Astrocyte (in vitro differentiated cells and primary cell): ENCODE data around the gene SEC31A. TPM values are rescaled to one million over a fixed set of nuclear protein-coding genes. Genes with fewer than 3 reads are reported as not detected.

Source experiments
- DNase-seq: peaks from one replicate; pipeline ENCODE4 v3.0.0-alpha.2; 2010; ENCODE audit warnings: low read depth
- FAIRE-seq: peaks from 2 replicates; lab custom pipeline; 2011; peaks lifted over from hg19 to GRCh38; lab: Jason Lieb, UNC
- H2AFZ ChIP-seq: 2 replicates; pipeline ENCODE4 v1.6.0; 2012; ENCODE audit warnings: low read depth, low read length, inconsistent platforms
- H3K27ac ChIP-seq: 2 replicates; pipeline ENCODE4 v1.5.1; 2011; ENCODE audit warnings: low read depth, low read length, inconsistent platforms
- H3K27me3 ChIP-seq: 2 replicates; pipeline ENCODE4 v1.6.0; 2011; ENCODE audit warnings: low read length, inconsistent platforms; ENCODE audit not compliant: insufficient read depth
- H3K36me3 ChIP-seq: 2 replicates; pipeline ENCODE4 v1.5.1; 2011; ENCODE audit warnings: low read length, inconsistent platforms; ENCODE audit not compliant: insufficient read depth
- H3K4me1 ChIP-seq: 2 replicates; pipeline ENCODE4 v1.5.1; 2011; ENCODE audit warnings: low read length, inconsistent platforms; ENCODE audit not compliant: insufficient read depth
- H3K4me2 ChIP-seq: 2 replicates; pipeline ENCODE4 v1.6.0; 2012; ENCODE audit warnings: low read length, inconsistent platforms
- H3K4me3 ChIP-seq: 2 replicates; pipeline ENCODE4 v1.5.1; 2011; ENCODE audit warnings: low read depth, mild to moderate bottlenecking, low read length, inconsistent platforms; ENCODE audit not compliant: insufficient read depth
- H3K79me2 ChIP-seq: 2 replicates; pipeline ENCODE4 v1.6.0; 2012; ENCODE audit warnings: mild to moderate bottlenecking, low read length, inconsistent platforms; ENCODE audit not compliant: insufficient read depth
- H3K9ac ChIP-seq: 2 replicates; pipeline ENCODE4 v1.6.0; 2012; ENCODE audit warnings: mild to moderate bottlenecking, low read length, inconsistent platforms
- H3K9me3 ChIP-seq: 2 replicates; pipeline ENCODE4 v1.5.1; 2012; ENCODE audit warnings: low read depth, mild to moderate bottlenecking, low read length, inconsistent platforms; ENCODE audit not compliant: insufficient read depth
- H4K20me1 ChIP-seq: 2 replicates; pipeline ENCODE4 v1.6.0; 2012; ENCODE audit warnings: low read length, inconsistent platforms; ENCODE audit not compliant: insufficient read depth
- H3K27ac Mint-ChIP-seq: one replicate; pipeline ENCODE4 v1.8.0; 2021; ENCODE audit warnings: mild to moderate bottlenecking, mixed read lengths; ENCODE audit not compliant: unreplicated experiment
- H3K27me3 Mint-ChIP-seq: one replicate; pipeline ENCODE4 v1.8.0; 2021; ENCODE audit warnings: low read depth, mixed read lengths; ENCODE audit not compliant: unreplicated experiment
- H3K36me3 Mint-ChIP-seq: one replicate; pipeline ENCODE4 v1.8.0; 2021; ENCODE audit warnings: low read depth, mixed read lengths; ENCODE audit not compliant: unreplicated experiment
- H3K4me1 Mint-ChIP-seq: one replicate; pipeline ENCODE4 v1.8.0; 2021; ENCODE audit warnings: low read depth, mixed read lengths; ENCODE audit not compliant: unreplicated experiment
- H3K4me3 Mint-ChIP-seq: one replicate; pipeline ENCODE4 v1.8.0; 2021; ENCODE audit warnings: mild to moderate bottlenecking, moderate library complexity, mixed read lengths; ENCODE audit not compliant: unreplicated experiment
- H3K9me3 Mint-ChIP-seq: one replicate; pipeline ENCODE4 v1.8.0; 2021; ENCODE audit warnings: mild to moderate bottlenecking, mixed read lengths; ENCODE audit not compliant: unreplicated experiment
- EZH2 ChIP-seq: IDR thresholded peaks from 2 replicates; pipeline ENCODE4 v1.6.1; 2012; ENCODE audit warnings: mild to moderate bottlenecking, low read length, inconsistent platforms; ENCODE audit not compliant: insufficient read depth
- total RNA-seq: library from RNA; stranded (reverse); gene quantifications from 2 replicates; pipeline ENCODE4 v1.2.1, GENCODE V29; 2021
- TF ChIP-seq, protein P1 (sequence below): IDR thresholded peaks from 2 replicates; pipeline ENCODE4 v1.5.1; 2011; ENCODE audit warnings: low read depth, mild to moderate bottlenecking, inconsistent platforms, low read length, moderate library complexity; ENCODE audit not compliant: insufficient read depth

Gene SEC31A
- total RNA-seq, 1 donor from 2014 or later: 471 TPM

GRCh38 chr4:82786828-82787227 is 104.1 kb downstream of the SEC31A start:
- no peak overlapping the region for H3K4me3 ChIP-seq
- no peaks in the 10 kb centered on the region for H3K36me3 ChIP-seq
- peaks cover 17% of the 10 kb centered on the region for H4K20me1 ChIP-seq
- peaks cover 74% of the 10 kb centered on the region for H3K4me1 Mint-ChIP-seq
- H3K9ac ChIP-seq: no peak overlapping the region
- no peak for TF ChIP-seq EZH2
- TF ChIP-seq, protein P1, sequence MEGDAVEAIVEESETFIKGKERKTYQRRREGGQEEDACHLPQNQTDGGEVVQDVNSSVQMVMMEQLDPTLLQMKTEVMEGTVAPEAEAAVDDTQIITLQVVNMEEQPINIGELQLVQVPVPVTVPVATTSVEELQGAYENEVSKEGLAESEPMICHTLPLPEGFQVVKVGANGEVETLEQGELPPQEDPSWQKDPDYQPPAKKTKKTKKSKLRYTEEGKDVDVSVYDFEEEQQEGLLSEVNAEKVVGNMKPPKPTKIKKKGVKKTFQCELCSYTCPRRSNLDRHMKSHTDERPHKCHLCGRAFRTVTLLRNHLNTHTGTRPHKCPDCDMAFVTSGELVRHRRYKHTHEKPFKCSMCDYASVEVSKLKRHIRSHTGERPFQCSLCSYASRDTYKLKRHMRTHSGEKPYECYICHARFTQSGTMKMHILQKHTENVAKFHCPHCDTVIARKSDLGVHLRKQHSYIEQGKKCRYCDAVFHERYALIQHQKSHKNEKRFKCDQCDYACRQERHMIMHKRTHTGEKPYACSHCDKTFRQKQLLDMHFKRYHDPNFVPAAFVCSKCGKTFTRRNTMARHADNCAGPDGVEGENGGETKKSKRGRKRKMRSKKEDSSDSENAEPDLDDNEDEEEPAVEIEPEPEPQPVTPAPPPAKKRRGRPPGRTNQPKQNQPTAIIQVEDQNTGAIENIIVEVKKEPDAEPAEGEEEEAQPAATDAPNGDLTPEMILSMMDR: no peak
- H3K27ac ChIP-seq: no peak overlapping the region
- H3K4me1 ChIP-seq: peaks cover 34% of the 10 kb centered on the region
- H3K9me3 ChIP-seq: no peaks in the 10 kb centered on the region
- no peaks in the 10 kb centered on the region for H3K27me3 ChIP-seq
- H3K36me3 Mint-ChIP-seq: peaks cover 11% of the 10 kb centered on the region
- peaks cover 62% of the 10 kb centered on the region for H3K79me2 ChIP-seq
- H3K27ac Mint-ChIP-seq: peak overlapping the region; percentile 14
- FAIRE-seq (no peak), DNase-seq (no peak)
- no peaks in the 10 kb centered on the region for H3K27me3 Mint-ChIP-seq
- peak overlapping the region; percentile 1 for H3K4me2 ChIP-seq
- no peak overlapping the region for H2AFZ ChIP-seq
- no peak overlapping the region for H3K4me3 Mint-ChIP-seq
- no peaks in the 10 kb centered on the region for H3K9me3 Mint-ChIP-seq

DNA sequence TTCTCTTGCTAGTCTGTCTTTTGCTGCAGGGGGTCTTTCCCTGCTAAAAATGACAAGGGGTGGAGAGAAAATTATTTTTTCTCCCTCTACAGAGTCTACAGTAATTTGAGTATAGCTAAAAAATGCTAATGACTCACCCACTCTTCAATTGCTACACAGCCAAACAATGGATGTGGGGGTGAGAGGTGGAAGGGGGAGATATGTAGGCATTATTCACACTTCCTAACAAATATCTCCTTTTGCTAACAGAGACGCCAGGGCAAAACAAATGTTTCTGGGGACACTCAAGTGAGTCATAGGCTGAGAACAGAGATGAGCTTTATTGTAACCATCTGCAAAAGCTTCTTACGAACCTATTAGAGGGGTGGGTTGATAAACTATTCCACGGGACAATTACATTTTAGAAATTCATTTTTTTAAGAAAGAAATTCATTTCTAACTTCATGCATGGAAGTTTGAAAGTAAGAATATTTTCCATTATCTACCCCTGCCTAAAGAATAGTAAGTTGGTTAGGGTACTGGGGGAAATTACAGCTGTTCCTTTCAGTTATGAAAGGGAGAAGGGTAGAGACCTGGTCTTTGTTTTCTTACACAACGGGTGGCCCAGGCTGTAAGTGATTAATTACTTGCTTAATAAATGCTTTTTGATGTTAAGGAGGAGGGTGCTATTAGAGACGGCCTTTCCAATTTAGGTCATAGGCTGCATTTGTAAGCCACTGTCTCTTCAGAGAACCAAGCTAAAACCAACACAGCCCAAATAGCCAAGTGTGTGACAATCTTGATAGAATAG is 105.1 kb downstream of the SEC31A start:
- Histone ChIP-seq H3K9ac (peak overlapping the region; percentile 73), H3K27me3 (no peaks in the 10 kb centered on the region), H3K9me3 (no peaks in the 10 kb centered on the region), H4K20me1 (peaks cover 21% of the 10 kb centered on the region), H3K4me3 (peak overlapping the region; percentile 40), H3K4me2 (peak overlapping the region; percentile 86), H3K4me1 (peaks cover 41% of the 10 kb centered on the region), H2AFZ (peak overlapping the region; percentile 6), H3K27ac (peak overlapping the region; percentile 81), H3K79me2 (peaks cover 60% of the 10 kb centered on the region), H3K36me3 (no peaks in the 10 kb centered on the region)
- Mint-ChIP-seq H3K9me3 (no peaks in the 10 kb centered on the region), H3K4me1 (peaks cover 74% of the 10 kb centered on the region), H3K27ac (peak overlapping the region; percentile 91), H3K27me3 (no peaks in the 10 kb centered on the region), H3K36me3 (peaks cover 11% of the 10 kb centered on the region), H3K4me3 (peak overlapping the region; percentile 75)
- DNase-seq (peak; percentile 94), FAIRE-seq (peak; percentile 81)
- TF ChIP-seq, protein P1: no peak
- no peak for TF ChIP-seq EZH2
